ENCODE data around the gene DDRGK1.

The DDRGK1 gene

GRCh38 chr20:3209257-3209945 is 4.9 kb upstream of the DDRGK1 start, which contains the start of gene ITPA:
Gene ITPA, plus strand, starts transcription at chr20:3209498. Its CDS starts 54 bp downstream, at chr20:3209552.
- Histone ChIP-seq H3K4me1 (ENCODE audit: control insufficient read depth, low read length) (peaks cover 22% of the 10 kb centered on the region), H3K27ac (ENCODE audit: low read depth, low read length) (peak within 1 kb of the TSS; percentile 48), H4K20me1 (ENCODE audit: control insufficient read depth, insufficient read depth, low read depth, low read length) (no peaks in the 10 kb centered on the region), H3K9me3 (ENCODE audit: control insufficient read depth, insufficient read depth, low read length) (no peaks in the 10 kb centered on the region), H3K4me3 (ENCODE audit: low read length) (peak within 1 kb of the TSS; percentile 79), H3K9me2 (replicated peaks; ENCODE audit: control insufficient read depth, low read length) (no peaks in the 10 kb centered on the region), H3K4me2 (ENCODE audit: low read length) (peak within 1 kb of the TSS; percentile 87), H3K36me3 (ENCODE audit: control insufficient read depth, low read length) (peaks cover 30% of the 10 kb centered on the region), H3F3A (ENCODE audit: control insufficient read depth, insufficient read depth) (no peaks in the 10 kb centered on the region), H3K27me3 (ENCODE audit: control insufficient read depth, low read length) (no peaks in the 10 kb centered on the region), H3K79me2 (ENCODE audit: control insufficient read depth, low read length) (peaks cover 59% of the 10 kb centered on the region)
- no peak for TF ChIP-seq EZH2phosphoT487 (IDR thresholded peaks at IDR 0.05; ENCODE audit: borderline replicate concordance, low read length)
- no peak for TF ChIP-seq CTCF (IDR thresholded peaks at IDR 0.05; ENCODE audit: low read depth, low read length, poor library complexity, severe bottlenecking)

GRCh38 chr20:3208786-3209256 is 4.3 kb upstream of the DDRGK1 start:
- peak overlapping the region; percentile 87 for H3K4me2 ChIP-seq (ENCODE audit: low read length)
- no peaks in the 10 kb centered on the region for H3F3A ChIP-seq (ENCODE audit: control insufficient read depth, insufficient read depth)
- H3K27ac ChIP-seq (ENCODE audit: low read depth, low read length) = peak overlapping the region; percentile 48
- H3K27me3 ChIP-seq (ENCODE audit: control insufficient read depth, low read length) = no peaks in the 10 kb centered on the region
- peaks cover 22% of the 10 kb centered on the region for H3K4me1 ChIP-seq (ENCODE audit: control insufficient read depth, low read length)
- H4K20me1 ChIP-seq (ENCODE audit: control insufficient read depth, insufficient read depth, low read depth, low read length) = no peaks in the 10 kb centered on the region
- TF ChIP-seq CTCF (IDR thresholded peaks at IDR 0.05; ENCODE audit: low read depth, low read length, poor library complexity, severe bottlenecking) = no peak
- TF ChIP-seq EZH2phosphoT487 (IDR thresholded peaks at IDR 0.05; ENCODE audit: borderline replicate concordance, low read length) = no peak
- peak overlapping the region; percentile 79 for H3K4me3 ChIP-seq (ENCODE audit: low read length)
- H3K79me2 ChIP-seq (ENCODE audit: control insufficient read depth, low read length) = peaks cover 65% of the 10 kb centered on the region
- no peaks in the 10 kb centered on the region for H3K9me2 ChIP-seq (replicated peaks; ENCODE audit: control insufficient read depth, low read length)
- H3K36me3 ChIP-seq (ENCODE audit: control insufficient read depth, low read length) = peaks cover 27% of the 10 kb centered on the region
- no peaks in the 10 kb centered on the region for H3K9me3 ChIP-seq (ENCODE audit: control insufficient read depth, insufficient read depth, low read length)

DNA sequence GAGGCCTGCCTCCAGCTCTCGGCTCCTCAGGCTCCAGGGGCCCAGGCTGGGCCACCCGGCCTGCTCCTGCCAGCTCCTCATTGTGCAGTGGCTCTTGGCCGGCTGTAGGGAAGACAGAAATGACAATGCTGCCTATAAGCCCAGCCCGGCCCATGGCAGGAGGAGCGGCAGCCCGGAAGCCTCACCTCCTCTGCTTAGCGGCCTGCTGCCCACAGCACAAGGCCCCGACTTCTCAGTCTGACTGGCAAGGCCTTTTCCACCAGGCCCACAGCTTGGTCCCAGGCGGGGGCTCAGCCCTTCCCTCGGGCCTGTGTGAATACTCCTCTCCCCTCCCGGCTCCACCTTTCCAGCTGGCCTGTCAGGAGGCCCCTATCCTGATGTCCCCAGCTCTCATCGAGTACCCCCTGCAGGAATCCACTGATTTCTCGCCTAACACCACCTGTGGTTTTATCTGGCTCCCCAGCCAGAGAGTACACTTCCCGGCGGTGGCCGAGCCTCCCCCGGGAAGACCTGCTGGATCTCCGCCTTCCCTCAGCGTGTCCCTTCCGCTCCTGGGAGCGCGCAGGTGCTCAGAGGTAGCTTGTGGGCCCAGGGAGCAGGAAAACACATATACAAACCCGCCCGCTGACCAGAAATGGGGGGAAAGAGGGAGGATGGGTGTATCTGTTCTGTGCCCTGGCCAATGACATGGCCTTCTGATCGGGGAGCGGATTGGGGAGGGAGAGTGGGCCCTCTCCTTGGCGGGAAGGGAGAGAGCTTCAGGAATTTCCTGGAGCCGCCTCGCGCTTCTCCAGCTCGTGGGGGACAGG is 963 bp downstream of the DDRGK1 start:
- Histone ChIP-seq H3K4me1 (ENCODE audit: control insufficient read depth, low read length) (peaks cover 17% of the 10 kb centered on the region), H3K4me3 (ENCODE audit: low read length) (peak overlapping the region; percentile 78), H3K27ac (ENCODE audit: low read depth, low read length) (peak overlapping the region; percentile 47), H3K36me3 (ENCODE audit: control insufficient read depth, low read length) (peaks cover 37% of the 10 kb centered on the region), H4K20me1 (ENCODE audit: control insufficient read depth, insufficient read depth, low read depth, low read length) (no peaks in the 10 kb centered on the region), H3F3A (ENCODE audit: control insufficient read depth, insufficient read depth) (no peaks in the 10 kb centered on the region), H3K9me3 (ENCODE audit: control insufficient read depth, insufficient read depth, low read length) (no peaks in the 10 kb centered on the region), H3K79me2 (ENCODE audit: control insufficient read depth, low read length) (peaks cover 33% of the 10 kb centered on the region), H3K9me2 (replicated peaks; ENCODE audit: control insufficient read depth, low read length) (no peaks in the 10 kb centered on the region), H3K4me2 (ENCODE audit: low read length) (peak overlapping the region; percentile 86), H3K27me3 (ENCODE audit: control insufficient read depth, low read length) (no peaks in the 10 kb centered on the region)
- TF ChIP-seq EZH2phosphoT487 (IDR thresholded peaks at IDR 0.05; ENCODE audit: borderline replicate concordance, low read length) (no peak), CTCF (IDR thresholded peaks at IDR 0.05; ENCODE audit: low read depth, low read length, poor library complexity, severe bottlenecking) (no peak)
